Endothelial cell (in vitro differentiated cells): Measurements from ENCODE around the gene SYCP3. TPM values are rescaled to one million over a fixed set of nuclear protein-coding genes. Genes with fewer than 3 reads are reported as not detected.

Source experiments
- DNase-seq: peaks from one replicate; pipeline ENCODE4 v3.0.0; 2021; ENCODE audit warnings: low spot score
- H3K27ac Mint-ChIP-seq: one replicate; pipeline ENCODE4 v1.8.0; 2021; ENCODE audit warnings: mixed read lengths, inconsistent platforms; ENCODE audit not compliant: unreplicated experiment
- H3K27me3 Mint-ChIP-seq: one replicate; pipeline ENCODE4 v1.8.0; 2021; ENCODE audit warnings: mild to moderate bottlenecking, moderate library complexity, mixed read lengths, inconsistent platforms; ENCODE audit not compliant: unreplicated experiment
- H3K36me3 Mint-ChIP-seq: one replicate; pipeline ENCODE4 v1.8.0; 2021; ENCODE audit warnings: mild to moderate bottlenecking, low read depth, mixed read lengths, inconsistent platforms; ENCODE audit not compliant: unreplicated experiment
- H3K4me1 Mint-ChIP-seq: one replicate; pipeline ENCODE4 v1.8.0; 2021; ENCODE audit warnings: mild to moderate bottlenecking, mixed read lengths, inconsistent platforms; ENCODE audit not compliant: unreplicated experiment
- H3K4me3 Mint-ChIP-seq: one replicate; pipeline ENCODE4 v1.8.0; 2021; ENCODE audit warnings: mild to moderate bottlenecking, mixed read lengths, inconsistent platforms; ENCODE audit not compliant: unreplicated experiment
- H3K9me3 Mint-ChIP-seq: one replicate; pipeline ENCODE4 v1.8.0; 2021; ENCODE audit warnings: mixed read lengths, inconsistent platforms; ENCODE audit not compliant: unreplicated experiment
- CTCF ChIP-seq: fragments of 200-600 bp; sonication (generic); IDR thresholded peaks from one replicate; pipeline ENCODE4 v1.5.0; 2021; ENCODE audit warnings: antibody characterized with exemption; ENCODE audit not compliant: unreplicated experiment
- total RNA-seq: library from RNA; stranded (reverse); fragmentation: NEBNext Ultra II Directional; extraction: Animal tissue kit (Norgen Biotek cat#: 25700); gene quantifications from one replicate; pipeline ENCODE4 v1.2.1, GENCODE V29; 2021; ENCODE audit not compliant: unreplicated experiment

SYCP3 gene
- total RNA-seq, 1 donor from 2014 or later: not detected

- no peaks in the 10 kb centered on the region for H3K9me3 Mint-ChIP-seq
- no peak overlapping the region for H3K27ac Mint-ChIP-seq
- TF ChIP-seq CTCF: no peak
- H3K36me3 Mint-ChIP-seq: no peaks in the 10 kb centered on the region
- H3K27me3 Mint-ChIP-seq: no peaks in the 10 kb centered on the region
- H3K4me1 Mint-ChIP-seq: peaks cover 6% of the 10 kb centered on the region
- H3K4me3 Mint-ChIP-seq: no peak overlapping the region
- DNase-seq: no peak
Observed at GRCh38 chr12:101761781-101762180, 22.5 kb upstream of the SYCP3 start.

GRCh38 chr12:101761350-101761749 is 22.1 kb upstream of the SYCP3 start:
- Mint-ChIP-seq H3K9me3 (no peaks in the 10 kb centered on the region), H3K36me3 (no peaks in the 10 kb centered on the region)
- TF ChIP-seq CTCF: no peak

GRCh38 chr12:101759396-101760047 is 20.3 kb upstream of the SYCP3 start:
- H3K36me3 Mint-ChIP-seq: no peaks in the 10 kb centered on the region
- H3K9me3 Mint-ChIP-seq: no peaks in the 10 kb centered on the region
- H3K27ac Mint-ChIP-seq: no peak overlapping the region
- TF ChIP-seq CTCF: peak; percentile 84
- no peaks in the 10 kb centered on the region for H3K4me1 Mint-ChIP-seq
- no peak overlapping the region for H3K4me3 Mint-ChIP-seq
- no peak for DNase-seq
- H3K27me3 Mint-ChIP-seq: no peaks in the 10 kb centered on the region

More at GRCh38 chr12:101761350-101761749, 22.1 kb upstream of the SYCP3 start:
- Mint-ChIP-seq H3K27me3 (no peaks in the 10 kb centered on the region), H3K4me1 (peaks cover 6% of the 10 kb centered on the region), H3K4me3 (no peak overlapping the region), H3K27ac (no peak overlapping the region)
- no peak for DNase-seq

GRCh38 chr12:101750152-101750551 is 10.9 kb upstream of the SYCP3 start:
- Mint-ChIP-seq H3K4me1 (peaks cover 4% of the 10 kb centered on the region), H3K4me3 (no peak overlapping the region), H3K27ac (no peak overlapping the region), H3K36me3 (peaks cover 9% of the 10 kb centered on the region), H3K9me3 (no peaks in the 10 kb centered on the region), H3K27me3 (no peaks in the 10 kb centered on the region)
- DNase-seq: no peak
- no peak for TF ChIP-seq CTCF

- Mint-ChIP-seq H3K36me3 (peaks cover 9% of the 10 kb centered on the region), H3K9me3 (no peaks in the 10 kb centered on the region), H3K4me1 (peaks cover 4% of the 10 kb centered on the region), H3K27ac (no peak overlapping the region), H3K4me3 (no peak overlapping the region), H3K27me3 (no peaks in the 10 kb centered on the region)
- DNase-seq: no peak
- TF ChIP-seq CTCF: no peak
Observed at GRCh38 chr12:101749657-101750056, 10.4 kb upstream of the SYCP3 start.
